ENCODE data around the gene SEMA6C. TPM values are rescaled to one million over a fixed set of nuclear protein-coding genes. Genes with fewer than 3 reads are reported as not detected.
A peak's percentile ranks its signal among the peaks of the same experiment; 100 is the strongest.
"Not testable (repeated sequence)": the region's sequence is repeated elsewhere in the genome, so short reads cannot be mapped to it uniquely, and the experiment has no call there.

Gene SEMA6C
- total RNA-seq, 1 donor from 2014 or later: 10.7 TPM

DNA sequence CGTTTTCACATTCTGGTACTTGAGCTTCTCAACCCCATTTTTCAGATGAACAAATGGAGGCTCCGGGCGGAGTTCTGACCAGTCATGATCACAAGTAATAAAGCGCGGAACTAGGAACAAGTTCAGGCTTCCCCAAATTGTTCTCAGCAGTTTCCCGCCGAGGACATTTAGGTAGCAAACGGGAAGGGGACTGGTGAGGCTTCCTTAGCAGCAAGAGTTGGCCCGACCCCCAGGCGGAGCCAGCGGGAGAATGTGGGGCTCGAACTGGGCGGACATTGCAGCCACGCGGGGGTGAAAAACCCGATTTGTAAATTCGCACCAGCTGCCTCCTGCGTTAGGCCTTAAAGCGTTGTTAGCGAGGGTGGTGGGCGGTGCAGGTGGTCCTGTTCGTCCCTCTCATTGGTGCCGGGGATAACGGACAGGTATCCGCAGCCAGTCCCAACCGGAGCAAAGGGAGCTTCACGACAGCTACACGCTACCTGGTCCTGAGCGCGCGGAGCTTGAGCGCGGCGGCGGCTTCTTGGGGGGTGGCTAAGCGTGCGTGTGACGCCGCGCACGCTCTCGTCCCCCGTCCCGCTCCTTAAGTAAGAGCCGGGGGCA is 15.3 kb downstream of the SEMA6C start:
- DNase-seq: peak; percentile 81

DNA sequence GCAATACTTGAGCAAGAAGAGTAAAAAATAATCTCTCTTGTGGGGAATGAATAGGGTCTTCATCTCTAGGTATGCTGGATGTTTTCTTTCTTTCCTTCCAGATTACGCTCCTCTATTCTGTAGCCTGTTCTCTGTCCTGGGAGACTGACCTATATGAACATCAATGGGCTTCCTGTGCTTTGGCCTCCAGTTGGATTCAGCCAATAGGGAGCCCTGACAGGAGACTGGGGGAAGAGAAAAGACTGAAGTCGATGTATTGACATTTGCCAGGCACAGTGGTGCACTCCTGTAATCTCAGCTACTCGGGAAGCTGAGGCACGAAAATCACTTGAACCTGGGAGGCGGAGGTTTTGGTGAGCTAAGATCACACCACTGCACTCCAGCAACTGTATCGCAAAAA is 17.6 kb downstream of the SEMA6C start:
- no peak for DNase-seq

DNA sequence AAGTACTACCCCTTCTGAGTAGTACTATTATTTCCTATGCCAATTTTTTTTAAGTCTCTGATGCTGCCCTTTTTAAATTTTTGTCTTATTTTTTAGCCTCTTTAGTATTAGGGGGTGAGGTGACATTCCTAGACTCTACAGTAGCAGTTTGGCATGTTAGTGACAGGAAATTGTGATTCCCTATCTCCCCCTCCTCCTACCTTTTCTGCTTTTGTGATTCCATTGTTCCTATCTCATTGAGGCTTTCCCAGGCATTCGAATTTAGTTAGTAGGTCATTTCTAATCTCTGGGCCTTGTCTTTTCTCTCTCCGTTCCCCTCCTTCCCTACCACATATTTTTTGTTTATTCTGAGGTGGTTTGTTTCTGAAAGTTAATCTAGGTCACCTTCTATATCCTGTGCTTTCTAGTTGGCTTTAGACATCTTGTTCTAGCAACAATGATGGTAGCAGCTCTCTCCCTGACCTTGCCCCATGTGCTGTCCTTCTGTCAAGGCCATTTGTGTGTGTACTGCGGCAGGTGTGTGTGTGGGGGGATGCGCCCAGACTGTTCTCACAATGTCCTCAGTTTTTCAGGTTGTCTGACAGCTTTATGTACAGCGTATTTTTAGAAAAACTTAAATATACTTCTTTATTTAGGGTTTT is 21.5 kb downstream of the SEMA6C start:
- DNase-seq: no peak

DNA sequence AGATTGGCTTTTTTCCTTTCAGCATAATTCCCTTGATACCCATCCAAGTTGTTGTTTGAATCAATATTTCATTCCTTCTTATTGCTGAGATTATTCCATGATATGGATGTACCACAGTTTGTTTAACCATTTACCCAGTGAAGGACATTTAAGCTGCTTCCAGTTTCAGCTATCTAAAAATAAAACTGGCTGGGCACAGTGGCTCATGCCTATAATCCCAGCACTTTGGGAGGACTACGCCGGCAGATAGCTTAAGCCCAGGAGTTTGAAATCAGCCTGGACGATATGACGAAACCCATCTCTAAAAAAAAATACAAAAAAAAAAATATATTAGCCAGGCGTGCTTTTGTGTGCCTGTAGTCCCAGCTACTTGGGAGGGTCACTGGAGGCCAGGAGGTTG is 32.6 kb downstream of the SEMA6C start:
- no peak for DNase-seq

DNA sequence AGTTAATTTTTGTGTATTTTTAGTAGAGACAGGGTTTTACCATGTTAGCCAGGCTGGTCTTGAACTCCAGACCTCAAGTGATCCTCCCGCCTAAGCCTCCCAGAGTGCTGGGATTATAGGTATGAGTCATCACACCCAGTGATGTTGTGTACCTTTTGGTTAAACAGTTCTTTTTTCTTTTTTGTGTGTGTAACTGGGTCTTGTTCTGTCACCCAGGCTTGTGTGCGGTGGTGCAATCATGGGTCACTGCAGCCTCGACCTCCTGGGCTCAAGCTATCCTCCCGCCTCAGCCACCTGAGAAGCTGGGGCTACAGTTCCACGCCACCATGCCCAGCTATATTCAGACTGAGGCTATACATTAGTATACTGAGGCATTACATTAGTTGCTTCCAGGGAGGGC is 38.1 kb downstream of the SEMA6C start:
- no peak for DNase-seq

DNA sequence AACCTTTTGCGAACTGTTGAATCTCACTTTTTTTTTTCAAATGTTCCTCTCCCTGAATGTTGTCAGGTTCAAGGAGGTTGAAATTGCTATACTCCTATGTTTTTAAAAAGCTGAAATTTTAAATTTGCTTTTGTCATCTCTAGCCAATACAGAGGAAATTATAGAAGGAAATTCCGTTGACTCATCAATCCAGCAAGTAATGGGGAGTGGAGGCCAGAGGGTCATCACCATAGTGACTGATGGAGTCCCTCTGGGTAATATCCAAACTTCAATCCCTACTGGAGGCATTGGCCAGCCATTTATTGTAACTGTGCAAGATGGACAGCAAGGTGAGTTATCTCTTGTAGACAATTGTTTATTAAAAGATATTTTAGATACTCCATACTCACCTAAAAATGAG is 39.5 kb downstream of the SEMA6C start:
- no peak for DNase-seq

DNA sequence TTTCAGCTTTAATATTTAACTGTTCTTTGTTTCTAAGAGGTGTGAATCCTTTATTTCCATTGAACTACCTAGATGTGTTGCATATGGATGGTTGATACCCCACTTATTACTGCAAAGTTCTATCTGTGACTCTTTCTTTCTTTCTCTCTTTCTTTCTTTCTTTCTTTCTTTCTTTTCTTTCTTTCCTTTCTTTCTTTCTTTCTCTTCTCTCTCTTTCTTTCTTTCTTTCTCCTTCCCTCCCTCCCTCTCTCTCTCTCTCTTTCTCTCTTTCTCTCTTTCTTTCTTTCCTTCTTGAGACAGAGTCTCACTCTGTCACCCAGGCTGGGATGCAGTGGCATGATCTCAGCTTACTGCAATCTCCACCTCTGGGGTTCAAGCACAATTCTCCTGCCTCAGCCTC is 41.8 kb downstream of the SEMA6C start:
- no peak for DNase-seq

DNA sequence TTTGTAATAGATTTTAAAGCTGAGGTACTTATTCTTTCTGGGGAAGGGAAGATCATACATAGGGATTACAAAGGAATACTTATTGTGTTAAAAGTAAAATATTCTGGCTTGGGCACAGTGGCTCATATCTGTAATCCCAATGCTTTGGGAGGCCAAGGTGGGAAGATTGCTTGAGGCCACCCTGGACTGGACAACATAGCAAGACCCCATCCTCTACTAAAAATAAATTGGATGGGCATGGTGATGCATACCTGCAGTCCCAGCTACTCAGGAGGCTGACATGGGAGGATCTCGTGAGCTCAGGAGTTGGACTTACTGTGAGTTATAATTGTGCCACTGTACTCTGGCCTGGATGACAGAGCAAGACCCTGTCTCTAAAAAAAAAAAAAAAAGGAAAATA is 48.3 kb downstream of the SEMA6C start:
- no peak for DNase-seq

DNA sequence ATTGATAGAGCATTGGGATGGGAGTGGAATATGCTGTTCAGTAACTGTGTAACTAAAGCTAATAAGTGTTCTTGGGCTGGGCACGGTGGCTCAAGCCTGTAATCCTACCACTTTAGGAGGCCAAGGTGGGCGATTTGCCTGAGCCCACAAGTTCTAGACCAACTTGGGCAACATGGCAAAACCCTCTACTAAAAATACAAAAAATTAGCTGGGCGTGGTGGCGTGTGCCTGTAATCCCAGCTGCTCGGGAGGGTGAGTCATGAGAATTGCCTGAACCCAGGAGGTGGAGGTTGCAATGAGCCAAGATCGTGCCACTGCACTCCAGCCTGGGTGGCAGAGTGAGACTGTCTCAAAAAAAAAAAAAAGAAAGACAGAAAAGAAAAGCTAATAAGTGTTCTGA is 49.0 kb downstream of the SEMA6C start:
- not testable (repeated sequence) for DNase-seq

DNA sequence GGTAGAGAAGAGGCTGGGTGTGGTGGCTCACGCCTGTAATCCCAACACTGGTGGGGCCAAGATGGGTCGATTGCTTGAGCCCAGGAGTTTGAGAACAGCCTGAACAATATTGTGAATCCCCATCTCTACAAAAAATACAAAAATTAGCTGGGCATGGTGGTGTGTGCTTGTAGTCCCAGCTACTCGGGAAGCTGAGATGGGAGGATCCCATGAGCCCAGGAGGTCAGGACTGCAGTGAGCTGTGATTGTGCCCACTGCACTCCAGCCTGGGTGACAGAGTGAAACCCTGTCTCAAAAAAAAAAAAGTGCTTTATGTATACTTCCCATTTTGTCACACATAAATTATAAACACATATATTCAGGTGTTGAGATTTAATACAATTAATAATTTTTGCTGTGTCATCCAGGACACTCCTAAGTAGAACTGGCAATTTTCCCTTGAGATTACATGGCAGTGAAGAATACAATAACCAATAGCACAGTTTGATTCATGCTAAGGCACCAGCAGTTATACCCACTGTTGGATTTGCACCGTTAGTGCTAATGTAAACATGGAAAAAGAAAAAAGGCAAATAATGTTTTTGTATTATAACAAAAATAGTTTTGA is 60.4 kb downstream of the SEMA6C start:
- no peak for DNase-seq

Other genes with a start within 250 kb of the SEMA6C start
- gene SETDB1, start 220.3 kb downstream of the SEMA6C start, total RNA-seq: 36.5 TPM
- 43.7 TPM for gene CERS2, start 171.8 kb downstream of the SEMA6C start, total RNA-seq
- gene ANXA9, start 164.3 kb downstream of the SEMA6C start, total RNA-seq: 4.7 TPM
- 19.4 TPM for gene MINDY1, start 139.7 kb downstream of the SEMA6C start, total RNA-seq
- gene PRUNE1, start 138.2 kb downstream of the SEMA6C start, total RNA-seq: 11.4 TPM
- 37.0 TPM for gene BNIPL, start 110.0 kb downstream of the SEMA6C start, total RNA-seq
- gene C1orf56, start 98.9 kb downstream of the SEMA6C start, total RNA-seq: 1.8 TPM
- gene CDC42SE1, start 87.0 kb downstream of the SEMA6C start, total RNA-seq: 59.2 TPM
- 3.1 TPM for gene MLLT11, start 86.2 kb downstream of the SEMA6C start, total RNA-seq
- gene GABPB2, start 75.9 kb downstream of the SEMA6C start, total RNA-seq: 14.0 TPM
- gene TNFAIP8L2, start 10.0 kb upstream of the SEMA6C start, total RNA-seq: 2.2 TPM
- gene LYSMD1, start 19.3 kb upstream of the SEMA6C start, total RNA-seq: 7.3 TPM
- gene SCNM1, start 19.5 kb upstream of the SEMA6C start, total RNA-seq: 19.2 TPM
- 8.0 TPM for gene TMOD4, start 29.4 kb upstream of the SEMA6C start, total RNA-seq
- gene VPS72, start 43.6 kb upstream of the SEMA6C start, total RNA-seq: 28.1 TPM
- 70.1 TPM for gene PIP5K1A, start 51.9 kb upstream of the SEMA6C start, total RNA-seq
- gene PSMD4, start 108.1 kb upstream of the SEMA6C start, total RNA-seq: 88.1 TPM
- gene ZNF687, start 135.7 kb upstream of the SEMA6C start, total RNA-seq: 8.4 TPM
- gene PI4KB, start 180.8 kb upstream of the SEMA6C start, total RNA-seq: 39.9 TPM
- 22.8 TPM for gene RFX5, start 200.6 kb upstream of the SEMA6C start, total RNA-seq
- 46.2 TPM for gene SELENBP1, start 226.1 kb upstream of the SEMA6C start, total RNA-seq

Measured in skin of body (tissue), 2 donors.